Measurements from ENCODE around the gene PGM5.

Gene PGM5

GRCh38 chr9:68552700-68553476, 196.5 kb downstream of the PGM5 start:
- Histone ChIP-seq H3K9me2 (replicated peaks; ENCODE audit: low read depth, low read length) (no peaks in the 10 kb centered on the region), H3K9me3 (ENCODE audit: insufficient read depth, low read depth, low read length) (no peaks in the 10 kb centered on the region), H3K4me2 (ENCODE audit: low read depth, low read length, poor library complexity, severe bottlenecking) (no peak overlapping the region), H3K4me1 (ENCODE audit: insufficient read depth, low read length, poor library complexity, severe bottlenecking) (no peaks in the 10 kb centered on the region), H2AFZ (ENCODE audit: low read length) (no peak overlapping the region), H3K36me3 (ENCODE audit: insufficient read depth, low read length) (no peaks in the 10 kb centered on the region), H3K79me2 (ENCODE audit: insufficient read depth, low read length) (no peaks in the 10 kb centered on the region), H3F3A (ENCODE audit: low read depth) (no peaks in the 10 kb centered on the region), H3K27me3 (ENCODE audit: insufficient read depth, low read length, poor library complexity, severe bottlenecking) (no peaks in the 10 kb centered on the region), H3K9ac (ENCODE audit: low read depth, low read length, poor library complexity, severe bottlenecking) (no peak overlapping the region), H3K4me3 (ENCODE audit: low read length, poor library complexity, severe bottlenecking) (no peak overlapping the region), H4K20me1 (ENCODE audit: insufficient read depth, low read length, poor library complexity, severe bottlenecking) (no peaks in the 10 kb centered on the region)
- TF ChIP-seq CTCF (conservative IDR thresholded peaks at IDR 0.05; ENCODE audit: low read length) (no peak), EZH2phosphoT487 (IDR thresholded peaks at IDR 0.05; ENCODE audit: borderline replicate concordance) (no peak)

- Histone ChIP-seq H3K4me1 (ENCODE audit: insufficient read depth, low read length, poor library complexity, severe bottlenecking) (no peaks in the 10 kb centered on the region), H3K36me3 (ENCODE audit: insufficient read depth, low read length) (no peaks in the 10 kb centered on the region), H3F3A (ENCODE audit: low read depth) (no peaks in the 10 kb centered on the region), H2AFZ (ENCODE audit: low read length) (no peak overlapping the region), H3K9ac (ENCODE audit: low read depth, low read length, poor library complexity, severe bottlenecking) (no peak overlapping the region), H3K9me2 (replicated peaks; ENCODE audit: low read depth, low read length) (no peaks in the 10 kb centered on the region), H3K79me2 (ENCODE audit: insufficient read depth, low read length) (no peaks in the 10 kb centered on the region), H3K4me2 (ENCODE audit: low read depth, low read length, poor library complexity, severe bottlenecking) (no peak overlapping the region), H3K27me3 (ENCODE audit: insufficient read depth, low read length, poor library complexity, severe bottlenecking) (no peaks in the 10 kb centered on the region), H3K4me3 (ENCODE audit: low read length, poor library complexity, severe bottlenecking) (no peak overlapping the region), H3K9me3 (ENCODE audit: insufficient read depth, low read depth, low read length) (no peaks in the 10 kb centered on the region), H4K20me1 (ENCODE audit: insufficient read depth, low read length, poor library complexity, severe bottlenecking) (no peaks in the 10 kb centered on the region)
- TF ChIP-seq CTCF (conservative IDR thresholded peaks at IDR 0.05; ENCODE audit: low read length) (no peak), EZH2phosphoT487 (IDR thresholded peaks at IDR 0.05; ENCODE audit: borderline replicate concordance) (no peak)
These were observed 199.2 kb downstream of the PGM5 start for GRCh38 chr9:68555437-68556150.

- H3K9me2 ChIP-seq (replicated peaks; ENCODE audit: low read depth, low read length), result no peaks in the 10 kb centered on the region
- H3K9me3 ChIP-seq (ENCODE audit: insufficient read depth, low read depth, low read length), result no peaks in the 10 kb centered on the region
- no peaks in the 10 kb centered on the region for H3F3A ChIP-seq (ENCODE audit: low read depth)
- H3K4me3 ChIP-seq (ENCODE audit: low read length, poor library complexity, severe bottlenecking), result no peak overlapping the region
- no peaks in the 10 kb centered on the region for H4K20me1 ChIP-seq (ENCODE audit: insufficient read depth, low read length, poor library complexity, severe bottlenecking)
- H3K4me1 ChIP-seq (ENCODE audit: insufficient read depth, low read length, poor library complexity, severe bottlenecking), result no peaks in the 10 kb centered on the region
- H3K79me2 ChIP-seq (ENCODE audit: insufficient read depth, low read length), result no peaks in the 10 kb centered on the region
- H3K9ac ChIP-seq (ENCODE audit: low read depth, low read length, poor library complexity, severe bottlenecking), result no peak overlapping the region
- TF ChIP-seq EZH2phosphoT487 (IDR thresholded peaks at IDR 0.05; ENCODE audit: borderline replicate concordance) (no peak), CTCF (conservative IDR thresholded peaks at IDR 0.05; ENCODE audit: low read length) (no peak)
- H3K27me3 ChIP-seq (ENCODE audit: insufficient read depth, low read length, poor library complexity, severe bottlenecking), result no peaks in the 10 kb centered on the region
- no peaks in the 10 kb centered on the region for H3K36me3 ChIP-seq (ENCODE audit: insufficient read depth, low read length)
- no peak overlapping the region for H2AFZ ChIP-seq (ENCODE audit: low read length)
- no peak overlapping the region for H3K4me2 ChIP-seq (ENCODE audit: low read depth, low read length, poor library complexity, severe bottlenecking)
These were observed 202.1 kb downstream of the PGM5 start for GRCh38 chr9:68558545-68558944.
